GM20000 (cell line): ENCODE data around the gene PSMD14.
A peak's percentile ranks its signal among the peaks of the same experiment; 100 is the strongest.

Experiments
- DNase-seq: peaks from one replicate; pipeline ENCODE4 v3.0.0; 2012; ENCODE audit warnings: low spot score
- CTCF ChIP-seq: IDR thresholded peaks from 2 replicates; pipeline ENCODE4 v1.5.1; 2012; ENCODE audit warnings: mild to moderate bottlenecking, control low read depth; ENCODE audit errors: extremely low read depth, missing control alignments

The PSMD14 gene

DNA sequence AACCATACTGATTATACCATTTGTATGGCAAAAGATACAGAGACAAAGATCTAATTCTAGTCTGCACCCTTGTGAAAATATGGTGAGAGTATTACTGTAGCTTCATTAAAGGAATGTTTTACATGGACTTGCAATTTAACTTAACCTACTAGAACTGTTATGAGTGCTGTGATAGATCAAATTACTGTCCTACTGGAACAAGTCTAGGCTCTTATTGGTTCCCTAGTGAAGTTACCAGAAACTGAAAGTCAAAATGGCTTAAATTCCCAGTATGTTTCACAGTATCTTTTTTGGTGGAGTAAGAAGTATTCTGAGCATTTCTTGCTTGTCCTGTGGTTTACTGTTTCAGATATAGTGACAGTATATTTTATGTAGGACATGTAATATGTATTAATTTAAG lies 104.1 kb downstream of the PSMD14 start:
- no peak for DNase-seq

DNA sequence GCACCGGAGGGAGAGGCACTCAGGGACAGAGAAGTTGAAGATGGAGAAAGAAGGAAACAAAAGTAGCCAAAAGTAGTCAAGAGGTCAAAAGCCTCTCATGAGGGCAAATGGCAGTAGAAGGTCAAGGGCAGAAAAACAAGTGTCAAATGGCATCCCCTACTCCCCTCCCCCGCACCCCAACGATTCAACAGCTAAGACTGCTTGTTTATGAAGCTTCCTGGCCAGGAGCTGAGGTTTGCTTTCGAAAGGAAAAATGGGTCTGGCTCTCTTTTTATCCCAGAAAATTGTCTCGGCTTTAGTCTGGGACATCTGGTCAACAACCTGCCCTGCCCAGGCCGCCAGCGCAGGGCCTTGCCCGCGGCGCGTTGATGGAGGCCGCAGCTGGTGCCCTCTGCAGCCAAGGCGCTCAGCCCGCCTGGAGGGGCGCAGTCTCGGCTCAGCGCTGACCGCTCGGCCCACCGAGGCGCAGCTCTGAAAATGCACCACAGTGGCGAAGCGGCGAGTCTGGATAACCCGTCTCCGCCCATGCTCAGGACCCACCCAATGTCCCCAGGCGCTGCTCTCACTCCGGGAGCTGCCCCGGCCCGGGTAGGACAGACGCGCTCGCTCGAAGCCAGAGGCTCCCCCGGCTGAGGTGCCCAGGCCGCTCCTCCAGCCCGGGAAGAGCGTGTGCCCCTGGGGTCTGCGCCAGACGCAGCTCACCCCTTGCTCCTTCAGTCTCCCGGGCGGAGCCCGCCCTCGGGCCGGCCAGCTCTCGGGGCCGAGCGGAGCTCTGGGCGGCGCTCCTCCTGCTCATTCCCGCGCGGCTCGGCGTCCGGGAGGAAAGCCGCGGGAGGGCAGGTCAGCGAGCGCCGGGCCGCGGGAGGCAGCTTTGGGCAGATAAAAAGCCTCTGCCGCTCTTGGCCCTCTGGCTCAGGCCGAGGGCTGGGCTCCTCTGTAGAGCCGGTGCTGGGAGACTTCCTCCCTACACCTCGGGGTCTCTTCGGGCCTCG lies 106.1 kb downstream of the PSMD14 start:
- no peak for TF ChIP-seq CTCF
- DNase-seq = peak; percentile 56

More for the DNA sequence above, 104.1 kb downstream of the PSMD14 start:
- TF ChIP-seq CTCF = no peak

DNA sequence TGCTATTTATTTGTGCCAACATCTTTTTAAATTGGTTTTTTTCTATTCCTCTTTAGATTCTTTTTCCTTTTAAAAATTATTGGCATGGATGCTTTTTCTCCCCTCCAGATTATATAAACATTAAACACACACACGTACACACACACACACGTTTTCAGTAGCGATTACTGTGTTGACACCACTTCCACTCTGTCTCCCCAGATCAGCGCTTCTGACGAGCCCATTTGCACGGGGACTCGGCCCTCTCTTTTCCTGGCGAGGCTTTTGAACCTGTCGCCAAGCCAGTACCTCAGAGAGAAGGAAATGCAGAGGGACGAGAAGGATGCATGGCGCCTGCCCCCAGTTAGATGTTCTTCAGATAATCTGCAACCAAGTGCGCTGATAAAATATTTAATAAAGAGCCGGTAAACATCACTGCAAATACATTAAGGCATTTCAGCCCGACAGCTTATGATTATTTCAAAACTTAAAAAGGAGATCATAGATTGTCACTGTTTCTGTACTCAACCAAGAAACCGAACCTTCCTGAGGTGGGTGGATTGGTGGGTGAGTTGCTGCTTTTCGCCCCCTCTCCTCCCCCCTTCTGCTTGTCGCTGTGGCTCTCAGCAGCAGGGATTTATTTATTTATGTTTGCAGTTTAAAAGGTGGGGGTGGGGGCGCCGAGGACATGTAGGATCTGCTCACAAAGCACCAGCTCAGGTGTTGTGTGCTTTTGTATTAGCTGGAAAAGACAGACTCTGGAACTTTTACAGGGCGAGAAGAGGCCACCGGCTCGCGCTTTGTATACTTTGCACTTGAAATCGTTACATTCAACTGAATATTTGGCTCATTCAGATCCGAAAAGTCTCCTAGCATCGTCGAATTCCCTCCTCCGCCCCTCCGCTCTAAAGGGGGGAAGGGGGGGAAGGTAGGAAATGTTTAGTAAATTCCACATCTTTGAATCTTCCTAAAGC lies 107.1 kb downstream of the PSMD14 start:
- TF ChIP-seq CTCF = no peak
- DNase-seq = peak; percentile 45

DNA sequence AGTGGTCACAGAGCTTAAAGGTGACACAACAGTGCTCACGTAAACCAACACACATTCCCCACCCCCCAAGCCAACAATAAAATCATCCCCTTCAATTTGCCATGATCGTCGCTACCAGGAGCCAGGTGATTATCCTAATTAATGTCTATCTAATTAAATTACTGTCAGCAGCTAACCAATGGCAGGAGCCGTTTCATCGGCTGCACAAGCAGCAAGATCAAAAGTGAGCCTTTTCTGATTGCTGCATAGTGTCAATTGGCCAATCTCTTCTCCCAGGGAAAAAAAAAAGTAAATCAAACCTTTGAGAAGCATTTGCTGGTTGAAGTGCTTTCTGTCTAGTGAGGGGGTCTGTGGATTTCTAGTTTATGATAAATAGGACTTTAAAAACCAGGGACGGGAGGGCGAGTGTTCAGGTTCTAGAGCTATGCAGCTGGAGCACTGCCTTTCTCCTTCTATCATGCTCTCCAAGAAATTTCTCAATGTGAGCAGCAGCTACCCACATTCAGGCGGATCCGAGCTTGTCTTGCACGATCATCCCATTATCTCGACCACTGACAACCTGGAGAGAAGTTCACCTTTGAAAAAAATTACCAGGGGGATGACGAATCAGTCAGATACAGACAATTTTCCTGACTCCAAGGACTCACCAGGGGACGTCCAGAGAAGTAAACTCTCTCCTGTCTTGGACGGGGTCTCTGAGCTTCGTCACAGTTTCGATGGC lies 107.9 kb downstream of the PSMD14 start, which contains the start of gene TBR1:
Gene TBR1 (plus strand): TSS at position 311 of the 721 bp plus-strand sequence. CDS start 114 bp downstream, at position 425.
- DNase-seq = peak; percentile 50
- no peak for TF ChIP-seq CTCF

- DNase-seq = peak; percentile 29
- no peak for TF ChIP-seq CTCF
These were observed 108.6 kb downstream of the PSMD14 start for GRCh38 chr2:161416708-161417437.
